Liver (tissue), 9 donors: ENCODE results near the gene ERGIC1. TPM values are rescaled to one million over a fixed set of nuclear protein-coding genes. Genes with fewer than 3 reads are reported as not detected.

Experiments
- DNase-seq: peaks from one replicate; pipeline ENCODE4 v3.0.0-alpha.2; 2017; ENCODE audit warnings: low spot score
- H3K27ac ChIP-seq, 2 donors: one replicate each; pipeline ENCODE4 v1.7.0; 2013; ENCODE audit warnings: inconsistent platforms in 2 of 2, low read length in 2 of 2, control low read depth in 1 of 2, low read depth in 1 of 2, mild to moderate bottlenecking in 1 of 2
- H3K27me3 ChIP-seq, 4 donors: one replicate each; pipeline versions ENCODE4 v1.6.1 to v1.7.0; 2013; ENCODE audit warnings: low read length in 3 of 4, inconsistent platforms in 1 of 4, mild to moderate bottlenecking in 1 of 4, moderate library complexity in 1 of 4; ENCODE audit not compliant: control insufficient read depth in 4 of 4, insufficient read depth in 4 of 4
- H3K36me3 ChIP-seq, 4 donors: one replicate each; pipeline versions ENCODE4 v1.6.1 to v1.7.0; 2013; ENCODE audit warnings: low read length in 3 of 4, mild to moderate bottlenecking in 3 of 4, low read depth in 1 of 4, moderate library complexity in 1 of 4; ENCODE audit not compliant: control insufficient read depth in 4 of 4, insufficient read depth in 3 of 4
- H3K4me1 ChIP-seq, 4 donors: one replicate each; pipeline versions ENCODE4 v1.6.1 to v1.7.0; 2013; ENCODE audit warnings: low read length in 3 of 4, mild to moderate bottlenecking in 3 of 4, moderate library complexity in 1 of 4; ENCODE audit not compliant: control insufficient read depth in 4 of 4, insufficient read depth in 4 of 4
- H3K4me3 ChIP-seq, 3 donors: one replicate each; pipeline versions ENCODE4 v1.6.1 to v1.7.0; 2013; ENCODE audit warnings: low read length in 3 of 3, control low read depth in 1 of 3, low read depth in 1 of 3, mild to moderate bottlenecking in 1 of 3
- H3K9ac ChIP-seq, 2 donors: one replicate each; pipeline ENCODE4 v1.7.0; 2013; ENCODE audit warnings: low read length in 2 of 2, mild to moderate bottlenecking in 2 of 2, moderate library complexity in 2 of 2, control low read depth in 1 of 2, low read depth in 1 of 2
- H3K9me3 ChIP-seq, 4 donors: one replicate each; pipeline versions ENCODE4 v1.6.1 to v1.7.0; 2013; ENCODE audit warnings: low read length in 3 of 4; ENCODE audit not compliant: control insufficient read depth in 4 of 4
- ATF3 ChIP-seq: IDR thresholded peaks from 2 replicates; pipeline ENCODE4 v1.6.1; 2016; ENCODE audit warnings: antibody characterized with exemption
- CTCF ChIP-seq: fragments of 150-350 bp; IDR thresholded peaks from 2 replicates; pipeline ENCODE4 v1.5.1; 2017; ENCODE audit warnings: improper control_type of control experiment, low read depth, low read length; ENCODE audit not compliant: missing input control
- EGR1 ChIP-seq, 2 donors: IDR thresholded peaks; 2 replicates each; pipeline ENCODE4 v1.6.1; 2016 to 2018; ENCODE audit warnings: antibody characterized with exemption in 2 of 2, low read depth in 2 of 2
- FOXA2 ChIP-seq: IDR thresholded peaks from 2 replicates; pipeline ENCODE4 v1.6.1; 2016; ENCODE audit warnings: antibody characterized with exemption
- GABPA ChIP-seq, 2 donors: IDR thresholded peaks in 1 of 2; conservative IDR thresholded peaks in 1 of 2; 2 replicates each; pipeline ENCODE4 v1.6.1; 2016; ENCODE audit warnings: antibody characterized with exemption in 2 of 2, mild to moderate bottlenecking in 1 of 2, moderate library complexity in 1 of 2
- HNF4A ChIP-seq, 2 donors: conservative IDR thresholded peaks; 2 replicates each; pipeline ENCODE4 v1.6.1; 2016; ENCODE audit warnings: antibody characterized with exemption in 2 of 2, mild to moderate bottlenecking in 2 of 2
- HNF4G ChIP-seq: IDR thresholded peaks from 2 replicates; pipeline ENCODE4 v1.6.1; 2016; ENCODE audit warnings: antibody characterized with exemption
- JUND ChIP-seq, 2 donors: IDR thresholded peaks; 2 replicates each; pipeline ENCODE4 v1.6.1; 2016; ENCODE audit warnings: antibody characterized with exemption in 2 of 2
- MAX ChIP-seq: IDR thresholded peaks from 2 replicates; pipeline ENCODE4 v1.6.1; 2016; ENCODE audit warnings: antibody characterized with exemption
- NR2F2 ChIP-seq: IDR thresholded peaks from 2 replicates; pipeline ENCODE4 v1.6.1; 2016; ENCODE audit warnings: antibody characterized with exemption
- REST ChIP-seq: IDR thresholded peaks from 2 replicates; pipeline ENCODE4 v1.6.1; 2016; ENCODE audit warnings: antibody characterized with exemption, mild to moderate bottlenecking
- RXRA ChIP-seq, 2 donors: IDR thresholded peaks; 2 replicates each; pipeline ENCODE4 v1.6.1; 2017 to 2018; ENCODE audit warnings: antibody characterized with exemption in 2 of 2, mild to moderate bottlenecking in 1 of 2
- SP1 ChIP-seq: IDR thresholded peaks from 2 replicates; pipeline ENCODE4 v1.6.1; 2018; ENCODE audit warnings: antibody characterized with exemption, mild to moderate bottlenecking
- TAF1 ChIP-seq: conservative IDR thresholded peaks from 2 replicates; pipeline ENCODE4 v1.6.1; 2016; ENCODE audit warnings: antibody characterized with exemption, mild to moderate bottlenecking
- YY1 ChIP-seq: IDR thresholded peaks from 2 replicates; pipeline ENCODE4 v1.6.1; 2016; ENCODE audit warnings: antibody characterized with exemption, mild to moderate bottlenecking
- ZBTB33 ChIP-seq: IDR thresholded peaks from 2 replicates; pipeline ENCODE4 v1.6.1; 2016; ENCODE audit warnings: antibody characterized with exemption
- WGBS: extraction: QIAGEN DNeasy Blood & Tissue Kit; methylation state at CpG from one replicate; pipeline ENCODE4 v1.1.7; 2013; 5-methylcytosine and 5-hydroxymethylcytosine counted together
- polyA plus RNA-seq, 2 donors: library from polyadenylated mRNA; stranded (reverse) in 1 of 2; unstranded in 1 of 2; fragments of 200-250 nt in 1 of 2; fragments of >200 nt in 1 of 2; fragmentation: Nextera tagmentation in 1 of 2; extraction: Ambion mirVana in 1 of 2; gene quantifications; one replicate each; pipeline versions ENCODE4 v1.2.1 to v1.2.3, GENCODE V29; 2013 to 2015
- total RNA-seq, 2 donors: library from RNA; depleted of rRNA; stranded (reverse); fragments of >200 nt; gene quantifications; one replicate each; pipeline ENCODE4 v1.2.3, GENCODE V29; 2014
- donor health status: healthy.
- donor health status: healthy.
- donor health status: healthy.
- donor health status: healthy.
- donor health status: healthy.

ERGIC1 gene
- total and polyA plus RNA-seq, 4 donors, result 45.4 to 155 (median 101) TPM

GRCh38 chr5:172871536-172871935 lies 37.5 kb downstream of the ERGIC1 start:
- no peaks in the 10 kb centered on the region for H3K27me3 ChIP-seq
- H3K27ac ChIP-seq, result peak overlapping the region; percentile 96 to 98
- peak overlapping the region; percentile 39 to 61 for H3K9ac ChIP-seq
- H3K4me1 ChIP-seq, result peaks cover 24 to 55% (median 42%) of the 10 kb centered on the region in 4 donors
- H3K9me3 ChIP-seq, result no peaks in the 10 kb centered on the region
- 85% methylated on average over 3 of the region's 3 CpGs for WGBS
- DNase-seq, result no peak
- H3K4me3 ChIP-seq, result no peak overlapping the region
- no peaks in the 10 kb centered on the region for H3K36me3 ChIP-seq
- TF ChIP-seq CTCF, result no peak
- no peak for TF ChIP-seq EGR1 (IDR thresholded peaks at IDR 0.05; ENCODE audit: low read depth in 2 of 2)
- no peak for TF ChIP-seq REST
- TF ChIP-seq NR2F2, result no peak
- no peak for TF ChIP-seq SP1
- TF ChIP-seq HNF4G, result no peak
- no peak for TF ChIP-seq ATF3
- TF ChIP-seq JUND (IDR thresholded peaks at IDR 0.05), result no peak
- TF ChIP-seq ZBTB33, result no peak
- TF ChIP-seq RXRA (IDR thresholded peaks at IDR 0.05), result no peak
- TF ChIP-seq TAF1, result no peak
- TF ChIP-seq HNF4A (conservative IDR thresholded peaks at IDR 0.05), result no peak
- no peak for TF ChIP-seq YY1
- no peak for TF ChIP-seq GABPA (IDR thresholded peaks at IDR 0.05 in 1 of 2, conservative IDR thresholded peaks at IDR 0.05 in 1 of 2)
- no peak for TF ChIP-seq MAX
- no peak for TF ChIP-seq FOXA2

GRCh38 chr5:172871982-172872381 lies 37.9 kb downstream of the ERGIC1 start:
- Histone ChIP-seq H3K27ac (peak overlapping the region; percentile 96 to 98), H3K9me3 (no peaks in the 10 kb centered on the region), H3K36me3 (no peaks in the 10 kb centered on the region), H3K4me3 (no peak overlapping the region), H3K27me3 (no peaks in the 10 kb centered on the region), H3K4me1 (peaks cover 24 to 52% (median 40%) of the 10 kb centered on the region in 4 donors), H3K9ac (peak overlapping the region; percentile 39 to 61)
- WGBS, result 74% methylated on average over 5 of the region's 5 CpGs
- no peak for DNase-seq
- TF ChIP-seq YY1, result no peak
